CD4-positive, alpha-beta T cell (primary cell): ENCODE measurements around the gene PRLH. TPM values are rescaled to one million over a fixed set of nuclear protein-coding genes. Genes with fewer than 3 reads are reported as not detected.
"Not testable (repeated sequence)": the region's sequence is repeated elsewhere in the genome, so short reads cannot be mapped to it uniquely, and the experiment has no call there.

Experiments
- ATAC-seq: fragments of 200-7000 bp; cut with Tn5 transposase; one replicate; pipeline ENCODE4 v1.10.0; 2022; ENCODE audit warnings: mild to moderate bottlenecking; ENCODE audit not compliant: poor library complexity
- CTCF ChIA-PET: fragments of 350-600 bp; sonication (Branson Sonifier 250); formaldehyde crosslinking; loops from one replicate; lab custom pipeline; 2021; ENCODE audit warnings: antibody characterized with exemption, inconsistent platforms; lab: Charles Lee
- POLR2A ChIA-PET: fragments of 350-600 bp; sonication (Branson Sonifier 250); formaldehyde crosslinking; loops from one replicate; lab custom pipeline; 2021; ENCODE audit warnings: antibody characterized with exemption, inconsistent platforms; lab: Charles Lee
- DNase-seq, 14 experiments: peaks; one replicate each; pipeline ENCODE4 v3.0.0-alpha.2; 2013 to 2020; ENCODE audit warnings: mixed read lengths in 2 of 14
- H3K27ac ChIP-seq, 2 donors: one replicate each; pipeline versions ENCODE4 v1.5.1 to v1.7.0; 2013; ENCODE audit warnings: low read length in 2 of 2, low read depth in 1 of 2, mild to moderate bottlenecking in 1 of 2
- H3K27me3 ChIP-seq, 2 experiments: 1 replicate in 1 of 2; 2 replicates in 1 of 2; pipeline versions ENCODE4 v1.6.1 to v1.7.0; 2013; ENCODE audit warnings: low read length in 2 of 2, control low read depth in 1 of 2, mild to moderate bottlenecking in 1 of 2, moderate library complexity in 1 of 2; ENCODE audit not compliant: insufficient read depth in 2 of 2, control insufficient read depth in 1 of 2
- H3K36me3 ChIP-seq: one replicate; pipeline ENCODE4 v1.6.1; 2013; ENCODE audit warnings: low read length, control low read depth; ENCODE audit not compliant: insufficient read depth
- H3K4me1 ChIP-seq: one replicate; pipeline ENCODE4 v1.6.1; 2013; ENCODE audit warnings: low read length, control low read depth; ENCODE audit not compliant: insufficient read depth
- H3K4me3 ChIP-seq: one replicate; pipeline ENCODE4 v1.5.1; 2013; ENCODE audit warnings: mild to moderate bottlenecking, low read length, moderate library complexity
- H3K9me3 ChIP-seq, 2 experiments: 1 replicate in 1 of 2; 2 replicates in 1 of 2; pipeline versions ENCODE4 v1.6.1 to v1.7.0; 2013; ENCODE audit warnings: low read length in 2 of 2, mild to moderate bottlenecking in 2 of 2, control low read depth in 1 of 2, moderate library complexity in 1 of 2; ENCODE audit not compliant: control insufficient read depth in 1 of 2, insufficient read depth in 1 of 2
- H3K27ac Mint-ChIP-seq: one replicate; pipeline ENCODE4 v1.8.0; 2020; ENCODE audit warnings: mixed read lengths
- H3K27me3 Mint-ChIP-seq: one replicate; pipeline ENCODE4 v1.8.0; 2021; ENCODE audit warnings: mixed read lengths
- H3K36me3 Mint-ChIP-seq: one replicate; pipeline ENCODE4 v1.8.0; 2021; ENCODE audit warnings: low read depth, mixed read lengths
- H3K4me1 Mint-ChIP-seq: one replicate; pipeline ENCODE4 v1.8.0; 2021; ENCODE audit warnings: low read depth, mixed read lengths
- H3K4me3 Mint-ChIP-seq: one replicate; pipeline ENCODE4 v1.8.0; 2020; ENCODE audit warnings: mild to moderate bottlenecking, mixed read lengths
- H3K9me3 Mint-ChIP-seq: one replicate; pipeline ENCODE4 v1.8.0; 2020; ENCODE audit warnings: mixed read lengths
- CTCF ChIP-seq: fragments of 200-600 bp; IDR thresholded peaks from one replicate; pipeline ENCODE4 v1.8.0; 2022; ENCODE audit warnings: antibody characterized with exemption, mild to moderate bottlenecking
- intact Hi-C, 2 experiments: fragments of 100-400 bp; cut with DNase I in 1 of 2; cut with micrococcal nuclease in 1 of 2; formaldehyde crosslinking; loops; one replicate each; pipeline versions ENCODE4 v1.15.1 to v1.9.0; 2023 to 2025; cut with DNase I, micrococcal nuclease
- total RNA-seq, 174 experiments: library from RNA in 2 of 174; stranded (reverse) in 2 of 174; gene quantifications; one replicate each; pipeline ENCODE4 v1.2.3 and lab custom pipeline; 2021 to 2026

The PRLH gene
- total RNA-seq, 2 experiments from 2014 or later, result not detected

GRCh38 chr2:237593036-237593435 is 26.7 kb downstream of the PRLH start:
- DNase-seq (no peak), ATAC-seq (no peak)
- Mint-ChIP-seq H3K27me3 (no peaks in the 10 kb centered on the region), H3K4me3 (no peak overlapping the region), H3K4me1 (peaks cover 12% of the 10 kb centered on the region), H3K9me3 (no peaks in the 10 kb centered on the region), H3K36me3 (no peaks in the 10 kb centered on the region), H3K27ac (no peak overlapping the region)
- Histone ChIP-seq H3K36me3 (no peaks in the 10 kb centered on the region), H3K27me3 (no peaks in the 10 kb centered on the region), H3K4me1 (peaks cover 15% of the 10 kb centered on the region), H3K27ac (no peak overlapping the region), H3K4me3 (no peak overlapping the region), H3K9me3 (no peaks in the 10 kb centered on the region)
- TF ChIP-seq CTCF, result no peak
- ChIA-PET POLR2A (no interaction called here), CTCF (no interaction called here)
- intact Hi-C loops, result no loop called here

- Mint-ChIP-seq H3K27me3 (no peaks in the 10 kb centered on the region), H3K27ac (no peak overlapping the region), H3K4me3 (no peak overlapping the region), H3K4me1 (peaks cover 18% of the 10 kb centered on the region), H3K9me3 (no peaks in the 10 kb centered on the region), H3K36me3 (no peaks in the 10 kb centered on the region)
- ATAC-seq (no peak), DNase-seq (no peak)
- Histone ChIP-seq H3K9me3 (no peaks in the 10 kb centered on the region), H3K27ac (no peak overlapping the region), H3K4me1 (peaks cover 15% of the 10 kb centered on the region), H3K36me3 (no peaks in the 10 kb centered on the region), H3K27me3 (no peaks in the 10 kb centered on the region), H3K4me3 (no peak overlapping the region)
- intact Hi-C loops, result no loop called here
- ChIA-PET CTCF (no interaction called here), POLR2A (no interaction called here)
- no peak for TF ChIP-seq CTCF
Observed at GRCh38 chr2:237593596-237594320, 27.4 kb downstream of the PRLH start.

GRCh38 chr2:237594514-237594871 is 28.1 kb downstream of the PRLH start:
- Mint-ChIP-seq H3K4me1 (peaks cover 19% of the 10 kb centered on the region), H3K27ac (no peak overlapping the region), H3K36me3 (no peaks in the 10 kb centered on the region), H3K27me3 (no peaks in the 10 kb centered on the region), H3K9me3 (no peaks in the 10 kb centered on the region), H3K4me3 (no peak overlapping the region)
- ATAC-seq (no peak), DNase-seq (no peak)
- Histone ChIP-seq H3K27ac (no peak overlapping the region), H3K4me1 (peaks cover 15% of the 10 kb centered on the region), H3K36me3 (no peaks in the 10 kb centered on the region), H3K9me3 (no peaks in the 10 kb centered on the region), H3K4me3 (no peak overlapping the region), H3K27me3 (no peaks in the 10 kb centered on the region)
- no peak for TF ChIP-seq CTCF
- ChIA-PET POLR2A (no interaction called here), CTCF (no interaction called here)
- intact Hi-C loops, result no loop called here

- DNase-seq, H3K36me3 ChIP-seq, H3K27ac ChIP-seq, CTCF ChIA-PET, H3K4me3 ChIP-seq, POLR2A ChIA-PET, intact Hi-C loops, H3K9me3 ChIP-seq, H3K9me3 Mint-ChIP-seq, H3K27me3 ChIP-seq, H3K27me3 Mint-ChIP-seq, H3K36me3 Mint-ChIP-seq, H3K4me3 Mint-ChIP-seq, H3K27ac Mint-ChIP-seq, ATAC-seq: not testable (repeated sequence)
- H3K4me1 Mint-ChIP-seq, result peaks cover 14% of the 10 kb centered on the region
- H3K4me1 ChIP-seq, result peaks cover 12% of the 10 kb centered on the region
Observed at GRCh38 chr2:237595829-237596519, 29.6 kb downstream of the PRLH start.
